ENCODE results near the gene HNRNPH1.

The HNRNPH1 gene

DNA sequence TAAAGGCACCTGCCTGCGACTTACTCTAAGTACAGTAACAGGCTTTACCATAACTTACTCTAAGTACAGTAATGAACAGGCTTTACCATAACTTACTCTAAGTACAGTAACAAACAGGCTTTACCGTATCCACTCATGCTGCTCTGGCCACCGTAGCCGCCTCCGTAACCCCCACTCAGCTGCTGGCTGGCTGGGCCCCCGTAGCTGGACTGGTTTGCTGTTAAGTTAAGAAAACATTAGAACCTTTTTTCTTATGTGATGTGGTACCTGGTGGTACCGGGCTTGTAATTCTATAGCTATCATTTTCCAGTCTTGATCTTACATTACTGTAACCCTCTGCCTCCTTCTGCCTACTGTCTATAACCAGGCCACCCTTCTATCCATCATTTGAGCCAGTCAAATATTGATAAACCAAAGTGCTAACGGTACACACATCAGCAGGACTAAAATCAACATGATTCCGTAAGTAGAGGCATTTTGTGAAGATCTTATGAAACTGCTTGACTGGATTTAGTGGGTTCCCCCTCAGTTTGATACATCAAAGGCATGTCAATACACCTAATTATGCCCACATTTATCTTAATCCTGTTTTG, 7.4 kb downstream of the HNRNPH1 start:
- H3K9ac ChIP-seq (ENCODE audit: low read length) = no peak overlapping the region
- H4K20me1 ChIP-seq (ENCODE audit: insufficient read depth, low read length) = peaks cover 26% of the 10 kb centered on the region
- H3K79me2 ChIP-seq (ENCODE audit: insufficient read depth, low read length) = peaks cover 28% of the 10 kb centered on the region
- peaks cover 40% of the 10 kb centered on the region for H3K4me1 ChIP-seq (ENCODE audit: insufficient read depth, low read length, severe bottlenecking)
- peaks cover 100% of the 10 kb centered on the region for H3K36me3 ChIP-seq (ENCODE audit: insufficient read depth, low read length)
- H3F3A ChIP-seq (ENCODE audit: insufficient read depth, low read length) = peaks cover 52% of the 10 kb centered on the region
- no peak overlapping the region for H3K4me3 ChIP-seq (ENCODE audit: low read depth, low read length, poor library complexity, severe bottlenecking)
- H3K9me3 ChIP-seq (ENCODE audit: low read length) = no peaks in the 10 kb centered on the region
- H3K9me2 ChIP-seq (ENCODE audit: low read depth, low read length) = no peaks in the 10 kb centered on the region
- no peak overlapping the region for H2AFZ ChIP-seq (ENCODE audit: low read length)
- no peak for TF ChIP-seq EZH2 (IDR thresholded peaks at IDR 0.05; ENCODE audit: borderline replicate concordance, low read length)
- no peak for TF ChIP-seq CTCF (IDR thresholded peaks at IDR 0.05; ENCODE audit: low read length)
- H3K27ac ChIP-seq (ENCODE audit: low read depth, low read length, poor library complexity, severe bottlenecking) = no peak overlapping the region
- no peaks in the 10 kb centered on the region for H3K27me3 ChIP-seq (ENCODE audit: insufficient read depth, low read length)
- H3K4me2 ChIP-seq (ENCODE audit: low read length) = no peak overlapping the region

GRCh38 chr5:179615203-179615602, 8.3 kb downstream of the HNRNPH1 start:
- H3K4me2 ChIP-seq (ENCODE audit: low read length) = no peak overlapping the region
- TF ChIP-seq EZH2 (IDR thresholded peaks at IDR 0.05; ENCODE audit: borderline replicate concordance, low read length) = no peak
- no peak for TF ChIP-seq CTCF (IDR thresholded peaks at IDR 0.05; ENCODE audit: low read length)
- H3K36me3 ChIP-seq (ENCODE audit: insufficient read depth, low read length) = peaks cover 100% of the 10 kb centered on the region
- H3K9me3 ChIP-seq (ENCODE audit: low read length) = no peaks in the 10 kb centered on the region
- H3K27me3 ChIP-seq (ENCODE audit: insufficient read depth, low read length) = no peaks in the 10 kb centered on the region
- no peak overlapping the region for H3K4me3 ChIP-seq (ENCODE audit: low read depth, low read length, poor library complexity, severe bottlenecking)
- peaks cover 20% of the 10 kb centered on the region for H3K79me2 ChIP-seq (ENCODE audit: insufficient read depth, low read length)
- peaks cover 31% of the 10 kb centered on the region for H3K4me1 ChIP-seq (ENCODE audit: insufficient read depth, low read length, severe bottlenecking)
- H2AFZ ChIP-seq (ENCODE audit: low read length) = no peak overlapping the region
- H3F3A ChIP-seq (ENCODE audit: insufficient read depth, low read length) = peaks cover 49% of the 10 kb centered on the region
- no peak overlapping the region for H3K27ac ChIP-seq (ENCODE audit: low read depth, low read length, poor library complexity, severe bottlenecking)
- peaks cover 23% of the 10 kb centered on the region; the same call in 1 of the 2 replicates for H4K20me1 ChIP-seq (ENCODE audit: insufficient read depth, low read length)
- no peak overlapping the region for H3K9ac ChIP-seq (ENCODE audit: low read length)
- no peaks in the 10 kb centered on the region for H3K9me2 ChIP-seq (ENCODE audit: low read depth, low read length)

DNA sequence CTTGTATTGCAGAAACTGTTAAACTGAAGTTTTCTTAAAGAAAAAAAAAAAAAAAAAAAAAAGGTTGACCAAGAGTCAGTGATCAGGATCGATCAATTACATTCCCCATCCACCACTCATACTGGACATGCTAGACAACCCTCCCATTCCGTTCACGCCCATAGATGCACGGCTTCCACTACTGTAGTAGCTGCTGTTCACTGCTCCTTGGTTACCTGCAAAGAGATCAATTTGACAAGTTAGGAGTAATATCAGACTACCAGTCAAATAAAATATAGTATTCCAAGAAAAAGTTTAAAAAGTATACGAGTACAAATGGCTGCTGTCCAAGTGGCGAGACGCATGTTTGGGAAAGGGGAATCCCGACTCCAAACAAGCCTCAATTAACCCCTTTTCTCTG, 8.7 kb downstream of the HNRNPH1 start:
- Histone ChIP-seq H3K27me3 (ENCODE audit: insufficient read depth, low read length) (no peaks in the 10 kb centered on the region), H4K20me1 (ENCODE audit: insufficient read depth, low read length) (peaks cover 21% of the 10 kb centered on the region; the same call in 1 of the 2 replicates), H3K9ac (ENCODE audit: low read length) (no peak overlapping the region), H3K4me2 (ENCODE audit: low read length) (no peak overlapping the region), H3K4me1 (ENCODE audit: insufficient read depth, low read length, severe bottlenecking) (peaks cover 27% of the 10 kb centered on the region), H3K9me2 (ENCODE audit: low read depth, low read length) (no peaks in the 10 kb centered on the region), H3K36me3 (ENCODE audit: insufficient read depth, low read length) (peaks cover 100% of the 10 kb centered on the region), H3K4me3 (ENCODE audit: low read depth, low read length, poor library complexity, severe bottlenecking) (no peak overlapping the region), H3K9me3 (ENCODE audit: low read length) (no peaks in the 10 kb centered on the region), H3K79me2 (ENCODE audit: insufficient read depth, low read length) (peaks cover 15% of the 10 kb centered on the region), H3K27ac (ENCODE audit: low read depth, low read length, poor library complexity, severe bottlenecking) (no peak overlapping the region), H2AFZ (ENCODE audit: low read length) (no peak overlapping the region), H3F3A (ENCODE audit: insufficient read depth, low read length) (peaks cover 50% of the 10 kb centered on the region)
- TF ChIP-seq EZH2 (IDR thresholded peaks at IDR 0.05; ENCODE audit: borderline replicate concordance, low read length) (no peak), CTCF (IDR thresholded peaks at IDR 0.05; ENCODE audit: low read length) (no peak)

Data from OCI-LY1 (cell line).